GM19452 (cell line): ENCODE data around the gene FERMT1.

Source experiments
- ATAC-seq: cut with Tn5 transposase; IDR thresholded peaks from one replicate; pipeline ENCODE4 v1.9.1; 2021; ENCODE audit not compliant: unreplicated experiment

Gene FERMT1, protein sequence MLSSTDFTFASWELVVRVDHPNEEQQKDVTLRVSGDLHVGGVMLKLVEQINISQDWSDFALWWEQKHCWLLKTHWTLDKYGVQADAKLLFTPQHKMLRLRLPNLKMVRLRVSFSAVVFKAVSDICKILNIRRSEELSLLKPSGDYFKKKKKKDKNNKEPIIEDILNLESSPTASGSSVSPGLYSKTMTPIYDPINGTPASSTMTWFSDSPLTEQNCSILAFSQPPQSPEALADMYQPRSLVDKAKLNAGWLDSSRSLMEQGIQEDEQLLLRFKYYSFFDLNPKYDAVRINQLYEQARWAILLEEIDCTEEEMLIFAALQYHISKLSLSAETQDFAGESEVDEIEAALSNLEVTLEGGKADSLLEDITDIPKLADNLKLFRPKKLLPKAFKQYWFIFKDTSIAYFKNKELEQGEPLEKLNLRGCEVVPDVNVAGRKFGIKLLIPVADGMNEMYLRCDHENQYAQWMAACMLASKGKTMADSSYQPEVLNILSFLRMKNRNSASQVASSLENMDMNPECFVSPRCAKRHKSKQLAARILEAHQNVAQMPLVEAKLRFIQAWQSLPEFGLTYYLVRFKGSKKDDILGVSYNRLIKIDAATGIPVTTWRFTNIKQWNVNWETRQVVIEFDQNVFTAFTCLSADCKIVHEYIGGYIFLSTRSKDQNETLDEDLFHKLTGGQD

DNA sequence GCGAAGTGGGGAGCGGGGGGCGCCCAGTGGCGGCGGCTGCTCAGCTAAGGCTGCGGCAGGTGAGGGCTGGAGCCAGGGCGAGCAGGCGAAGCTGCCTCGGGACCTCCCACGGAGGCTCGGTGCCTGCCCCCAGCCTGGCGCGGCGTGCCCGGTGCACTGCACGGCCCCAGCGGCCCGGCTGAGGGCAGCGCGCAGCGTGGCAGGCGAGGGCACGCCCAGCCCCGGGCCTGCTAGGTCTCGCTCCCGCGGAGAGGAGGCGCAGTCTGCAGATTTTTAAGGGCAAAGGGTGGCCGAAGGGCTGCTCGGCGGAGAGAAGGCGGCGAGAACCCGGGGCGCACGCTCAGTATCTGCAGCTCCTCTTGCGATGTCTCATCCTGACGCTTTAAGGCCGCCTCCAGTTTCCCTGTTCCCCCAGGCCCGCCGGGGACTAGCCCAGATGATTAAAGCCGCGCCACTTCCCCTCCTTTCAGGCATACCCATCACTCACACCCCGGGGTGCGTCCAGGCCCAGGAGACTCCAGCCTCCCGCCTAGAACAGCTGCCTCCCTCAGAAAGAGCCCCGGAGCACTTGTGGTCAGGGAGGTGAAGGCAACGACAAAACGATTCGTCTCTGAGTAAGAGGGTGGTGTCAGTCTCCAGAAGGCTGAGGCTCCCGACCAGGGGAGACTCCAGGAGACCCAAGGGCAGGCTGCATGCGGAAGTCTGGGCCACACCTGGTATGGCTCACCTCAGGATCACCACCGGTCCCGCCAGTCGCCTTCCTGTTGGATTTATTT is at the start of gene FERMT1:
Gene FERMT1, minus strand, starts transcription at position 158 of the 776 bp plus-strand sequence. CDS start 3,476 bp downstream, outside the sequence.
- no peak for ATAC-seq

DNA sequence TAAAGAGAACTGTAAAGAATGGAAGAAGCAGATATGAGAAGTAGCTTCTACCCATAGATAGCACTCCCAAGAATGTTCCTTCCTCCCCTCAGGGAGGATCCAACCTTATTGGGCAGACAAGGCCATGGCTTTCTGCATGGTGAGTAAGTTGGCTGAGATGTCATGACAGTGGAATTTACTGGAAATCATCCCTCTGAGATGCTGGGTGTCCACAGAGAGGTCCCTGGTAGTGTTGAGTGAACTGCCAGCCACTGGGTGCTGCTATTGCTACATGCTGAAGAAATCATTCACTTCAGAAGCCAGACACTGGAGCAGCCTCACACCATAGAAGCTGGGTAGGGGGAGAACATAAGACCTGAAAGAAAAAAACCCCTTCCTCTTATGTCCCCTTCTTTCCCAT is 46.4 kb upstream of the FERMT1 start:
- ATAC-seq: no peak

DNA sequence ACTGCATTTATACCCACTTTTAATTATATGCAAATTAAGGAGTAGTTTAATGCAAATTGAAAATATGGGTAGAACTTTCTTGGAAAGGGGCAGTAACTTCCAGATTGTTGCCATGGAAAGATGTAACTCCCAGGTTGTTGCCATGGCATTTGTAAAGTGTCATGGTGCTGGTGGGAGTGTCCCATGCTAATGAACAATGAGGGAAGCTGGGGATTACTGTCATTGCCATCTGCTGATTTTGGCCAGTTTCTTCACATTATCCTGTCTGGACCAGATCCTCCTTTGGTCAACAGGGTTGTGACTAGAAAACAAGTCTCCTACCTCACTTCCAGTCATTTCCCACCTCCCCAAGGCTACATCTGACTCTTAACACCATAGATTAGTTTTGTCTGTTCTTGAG is 45.4 kb upstream of the FERMT1 start:
- no peak for ATAC-seq

DNA sequence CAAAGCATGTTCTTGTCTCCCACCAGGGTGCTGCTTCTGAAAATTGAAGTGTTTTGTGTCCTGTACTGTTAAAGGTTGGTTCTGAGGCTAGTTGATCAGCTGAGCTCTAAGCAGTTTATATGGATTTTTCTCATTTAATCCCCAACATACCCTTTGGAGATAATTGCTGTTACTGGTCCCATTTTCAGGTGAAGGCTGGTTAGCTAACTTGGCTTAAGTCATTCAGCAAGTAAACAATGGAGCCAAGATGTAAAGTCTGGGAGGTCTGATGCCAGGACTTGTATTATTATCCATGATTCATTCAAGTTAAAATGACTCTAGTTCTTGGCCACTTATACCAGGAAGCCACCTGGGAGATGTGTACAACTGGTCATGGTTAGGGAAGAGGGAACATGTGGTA is 42.5 kb upstream of the FERMT1 start:
- no peak for ATAC-seq

DNA sequence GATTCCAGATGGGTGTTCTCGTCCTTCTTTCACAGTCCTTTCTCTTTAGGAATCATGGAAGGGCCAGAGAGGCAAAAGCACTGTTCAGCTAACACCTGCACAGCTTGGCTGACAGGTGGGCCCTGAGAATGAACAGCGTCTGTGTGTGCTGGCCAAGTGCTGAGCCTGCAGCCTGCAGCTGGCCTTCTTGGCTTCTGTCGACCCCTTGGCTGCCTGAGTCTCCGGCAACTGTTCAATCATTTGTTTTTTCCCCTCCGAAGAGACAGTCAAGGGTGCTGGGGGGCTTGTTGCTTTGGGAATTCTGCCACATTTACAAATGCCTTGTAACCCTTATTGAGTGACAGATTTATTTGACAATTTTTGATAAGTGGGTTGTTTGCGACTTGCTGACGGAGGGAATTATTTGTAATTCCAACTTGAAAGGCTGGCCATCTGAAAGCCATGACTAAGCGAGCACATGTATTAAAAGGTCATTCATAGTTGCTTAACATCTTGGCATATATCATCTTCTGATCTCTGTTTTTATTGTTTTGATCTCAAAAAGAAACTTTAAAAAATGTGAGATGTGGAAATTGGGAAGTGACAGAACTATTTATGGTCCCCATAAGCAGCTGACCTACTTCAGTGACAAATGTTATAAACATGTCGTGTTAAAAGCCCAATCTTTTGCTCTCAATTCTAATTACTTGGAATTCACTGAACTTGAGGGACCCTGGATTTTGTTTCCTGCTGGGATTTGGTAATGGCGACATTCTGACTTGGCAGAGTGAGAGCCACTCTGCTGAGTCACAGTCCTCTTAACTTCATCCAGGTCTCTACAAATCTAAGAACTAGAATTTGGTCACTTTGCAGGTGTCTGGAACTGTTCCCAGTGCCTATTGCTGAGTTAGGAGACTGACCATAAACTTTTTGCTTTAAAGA is 41.9 kb upstream of the FERMT1 start:
- ATAC-seq: no peak

DNA sequence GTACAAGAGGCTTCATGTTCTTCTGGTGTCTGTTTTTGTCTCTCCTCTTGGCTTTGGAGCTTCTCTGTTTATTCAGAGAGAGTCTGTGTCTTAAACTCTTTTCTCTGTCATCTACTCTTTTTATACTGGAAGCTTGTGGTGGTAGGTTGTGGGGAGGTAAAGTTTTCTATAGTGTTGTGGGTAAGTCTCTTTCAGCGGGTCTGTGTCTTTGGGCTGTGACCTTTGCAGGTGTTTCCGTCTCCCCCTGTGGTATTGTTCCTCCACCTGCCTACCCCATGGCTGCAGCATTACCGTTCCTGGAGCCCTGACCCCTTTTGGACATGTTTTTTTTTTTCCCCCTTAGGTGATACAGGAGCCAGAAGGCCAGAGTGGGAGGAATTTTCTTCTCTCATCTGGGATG is 37.9 kb upstream of the FERMT1 start:
- no peak for ATAC-seq

DNA sequence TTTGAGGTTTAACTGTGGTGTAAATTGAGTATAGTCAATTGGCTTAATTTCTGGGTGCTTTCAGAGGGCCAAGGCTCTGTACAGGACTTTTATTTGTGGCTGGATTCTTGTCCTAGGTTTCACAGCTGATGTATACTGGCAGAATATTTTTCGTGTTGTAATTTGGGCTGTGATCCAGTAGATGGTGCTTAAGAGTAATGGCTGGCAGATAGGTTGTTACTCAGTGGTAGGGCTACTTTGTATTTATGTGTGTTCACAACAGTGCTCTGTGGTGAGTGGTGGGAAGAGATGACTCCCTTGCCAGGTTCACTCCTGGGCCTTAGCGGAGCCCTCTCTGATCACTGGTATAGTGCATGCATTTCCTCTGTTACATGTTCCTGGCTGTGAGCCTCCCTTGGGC is 34.5 kb upstream of the FERMT1 start:
- ATAC-seq: no peak

DNA sequence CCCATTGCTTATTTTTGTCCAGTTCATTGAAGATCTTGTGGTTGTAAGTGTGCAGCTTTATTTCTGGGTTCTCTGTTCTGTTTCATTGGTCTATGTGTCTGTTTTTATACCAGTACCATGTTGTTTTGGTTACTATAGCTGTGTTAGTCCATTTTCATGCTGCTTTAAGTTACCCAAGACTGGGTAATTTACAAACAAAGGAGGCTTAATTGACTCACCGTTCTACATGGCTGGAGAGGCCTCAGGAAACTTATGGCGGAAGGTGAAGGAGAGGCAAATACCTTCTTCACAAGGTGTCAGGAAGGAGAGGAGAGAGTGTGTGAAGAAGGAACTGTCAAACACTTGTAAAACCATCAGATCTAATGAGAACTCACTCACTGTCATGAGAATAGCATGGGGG is 29.9 kb upstream of the FERMT1 start:
- ATAC-seq: no peak

DNA sequence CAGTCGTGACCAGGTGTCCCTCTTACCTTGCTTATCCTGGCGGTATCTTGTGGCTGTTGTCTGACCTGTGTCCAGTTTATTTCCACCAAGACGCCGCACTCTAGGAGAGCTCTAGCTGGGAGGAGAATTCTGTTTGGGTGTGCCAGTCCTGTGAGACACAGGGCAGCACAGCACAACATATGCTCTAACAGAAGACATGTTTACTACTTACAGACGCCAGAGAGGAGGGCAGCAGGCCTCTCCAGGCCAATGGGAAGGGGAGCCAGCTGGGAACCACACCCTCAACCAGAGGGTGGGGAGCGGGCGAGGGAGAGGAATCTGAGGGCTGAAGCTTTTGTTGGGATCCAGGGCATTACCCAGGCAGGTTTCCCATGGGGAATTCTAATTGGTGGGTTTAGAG is 25.2 kb upstream of the FERMT1 start:
- ATAC-seq: no peak

DNA sequence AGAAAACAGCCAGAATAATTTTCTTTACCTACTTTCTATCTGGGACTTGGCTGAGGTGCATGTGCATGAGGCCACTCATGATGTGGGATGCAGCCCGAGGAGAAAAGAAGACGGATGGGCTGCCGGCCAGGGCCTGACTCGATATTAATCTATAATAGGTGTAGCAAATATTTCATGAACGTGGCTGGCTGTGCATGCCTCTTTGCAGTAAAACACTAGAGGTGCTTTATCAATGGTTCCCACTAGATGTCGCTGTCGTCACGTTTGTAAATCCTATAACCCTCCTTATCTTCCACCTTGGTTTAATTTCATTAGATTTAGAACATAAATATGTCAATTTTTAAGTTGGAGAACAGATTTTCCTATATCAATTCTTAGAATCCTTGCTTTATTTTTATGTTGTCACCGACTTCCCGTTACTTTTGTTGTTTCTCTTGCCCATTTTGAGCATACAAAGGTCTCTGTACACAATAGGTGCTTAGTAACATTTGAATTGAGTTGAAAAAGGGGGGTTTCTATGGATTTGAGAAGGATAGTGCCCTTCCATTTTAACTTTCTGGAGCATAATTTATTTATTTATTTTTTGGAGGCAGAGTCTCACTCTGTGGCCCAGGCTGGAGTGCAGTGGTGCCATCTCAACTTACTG is 19.6 kb upstream of the FERMT1 start:
- no peak for ATAC-seq

DNA sequence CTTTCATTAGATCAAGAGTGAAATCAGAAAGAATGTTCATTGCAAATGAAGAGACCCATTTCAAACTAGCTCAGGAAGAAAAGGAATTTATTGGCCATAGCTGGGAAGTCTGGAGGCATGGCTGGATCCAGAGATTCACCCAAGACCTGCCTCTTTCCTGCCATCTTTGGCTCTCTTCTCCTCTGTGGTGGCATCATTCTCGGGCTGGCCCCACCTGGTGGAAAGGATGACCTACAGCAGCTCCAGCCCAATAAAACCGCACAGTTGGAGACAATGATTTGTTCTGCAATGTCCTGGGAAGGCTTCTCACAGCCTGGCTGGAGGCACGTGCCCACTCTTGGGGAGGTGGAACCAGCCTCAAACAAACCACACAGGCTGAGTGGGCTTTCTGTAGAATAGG is 18.1 kb upstream of the FERMT1 start:
- no peak for ATAC-seq

DNA sequence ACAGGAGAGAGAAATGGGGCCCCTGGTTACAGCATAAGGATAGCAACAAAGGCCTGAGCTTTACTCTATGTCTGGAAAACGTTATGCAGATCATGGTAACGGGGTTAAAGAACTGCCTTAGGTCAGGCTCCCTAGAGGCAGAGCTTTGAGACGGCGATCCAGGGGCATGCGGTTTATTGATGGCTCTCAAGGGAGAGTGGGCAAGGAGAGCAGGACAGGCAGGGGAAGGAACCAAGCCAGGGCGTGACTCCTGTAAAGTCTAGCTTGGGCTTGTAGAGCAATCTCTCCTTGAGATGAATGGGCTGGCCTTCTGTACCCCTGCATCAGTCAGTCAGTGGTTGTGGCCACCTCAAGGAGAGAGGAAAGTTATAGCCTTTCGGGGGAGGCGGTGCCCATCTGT is 12.5 kb upstream of the FERMT1 start:
- no peak for ATAC-seq

DNA sequence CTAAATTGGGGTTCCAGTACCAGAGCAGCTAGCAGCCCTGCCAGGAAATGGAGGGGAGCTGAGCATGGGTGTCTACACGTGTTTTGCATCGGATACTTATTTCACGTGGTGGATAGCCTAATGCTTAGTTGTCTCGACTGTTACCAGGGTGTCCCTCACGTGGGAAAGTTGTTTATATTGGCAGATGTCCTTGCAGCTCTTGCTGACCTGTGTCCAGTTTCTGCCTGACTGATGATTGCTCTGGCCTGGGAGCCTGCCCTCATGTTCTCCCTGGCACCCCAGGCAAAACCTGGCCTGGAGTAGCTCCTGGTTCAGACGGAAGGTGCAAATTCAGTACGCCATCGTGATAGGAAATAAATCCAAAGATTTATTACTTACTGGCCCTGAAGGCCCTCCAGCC is 11.8 kb upstream of the FERMT1 start:
- no peak for ATAC-seq

DNA sequence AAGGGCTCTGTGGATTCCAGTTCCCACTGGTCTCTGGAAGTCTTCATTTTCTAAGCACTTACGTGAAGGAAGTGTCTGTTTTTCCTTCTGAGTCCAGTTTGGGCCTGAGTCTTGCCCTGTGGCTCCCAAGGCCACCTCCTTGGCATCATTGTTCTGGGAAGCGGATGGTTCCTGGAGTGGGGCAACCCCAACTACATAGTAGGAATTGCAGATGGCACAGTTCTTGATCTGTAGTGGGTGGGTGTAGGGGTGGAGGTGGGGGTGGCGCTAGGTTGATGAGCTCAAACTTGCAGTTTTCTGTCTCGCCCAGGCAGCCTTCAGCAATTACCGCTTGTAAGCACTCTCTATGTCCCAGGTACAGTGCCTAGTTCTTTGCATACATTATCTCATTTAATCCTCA is 7.2 kb upstream of the FERMT1 start:
- no peak for ATAC-seq

DNA sequence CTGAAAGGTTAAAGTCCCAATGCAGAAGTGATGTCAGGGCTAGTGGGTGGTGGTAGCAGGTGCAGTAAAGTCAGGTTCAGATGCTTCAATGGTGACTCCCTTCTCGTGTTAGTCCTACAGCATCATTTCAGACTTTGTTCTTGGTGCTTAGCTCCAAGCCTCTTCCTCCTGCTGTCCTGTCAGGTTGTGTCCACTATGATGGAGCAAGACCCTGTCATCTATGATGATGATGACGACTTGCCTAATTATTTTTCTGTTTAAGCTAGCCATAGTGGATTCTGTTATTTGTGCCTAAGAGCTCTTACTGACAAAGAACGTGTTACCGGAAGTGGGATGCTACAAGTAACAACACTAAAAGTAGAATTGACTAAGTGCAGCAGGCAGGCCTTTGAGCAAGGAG is 5.0 kb upstream of the FERMT1 start:
- no peak for ATAC-seq

DNA sequence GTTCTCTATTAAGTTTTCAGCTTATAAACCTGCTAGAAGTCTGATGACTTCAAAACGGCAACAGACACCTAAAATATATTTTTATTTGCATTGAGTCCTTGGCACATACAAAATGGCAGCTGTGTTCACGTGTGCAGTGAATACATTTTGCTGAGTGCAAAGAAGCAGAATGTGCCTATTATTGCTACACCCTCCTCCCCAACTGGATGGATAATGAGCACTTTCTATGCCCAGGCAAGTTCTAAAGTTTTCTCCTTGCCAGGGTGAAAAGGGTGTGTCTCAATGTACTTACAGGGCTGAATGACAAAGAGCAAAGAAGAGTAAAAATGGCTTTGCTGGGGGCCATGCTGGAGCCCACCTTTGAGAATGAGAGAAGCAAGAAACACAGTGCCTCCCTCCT is 4.0 kb upstream of the FERMT1 start:
- no peak for ATAC-seq

DNA sequence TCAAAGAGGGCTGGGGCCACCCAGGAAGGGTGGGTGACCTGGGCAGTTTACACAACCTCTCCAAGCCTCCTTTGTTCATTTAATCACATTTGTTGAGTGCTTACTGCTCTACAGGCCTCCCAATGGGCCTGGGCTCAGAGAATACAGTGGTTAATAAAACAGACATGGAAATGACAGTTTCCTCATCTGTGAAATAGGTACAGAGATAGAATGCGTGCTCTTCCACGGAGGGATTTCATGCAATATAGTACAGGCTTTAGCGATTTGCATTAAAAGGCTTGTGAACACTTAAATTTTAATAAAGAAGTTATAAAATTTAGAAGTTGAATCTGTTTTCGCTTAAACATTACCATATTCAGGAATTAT is 802 bp upstream of the FERMT1 start:
- no peak for ATAC-seq

DNA sequence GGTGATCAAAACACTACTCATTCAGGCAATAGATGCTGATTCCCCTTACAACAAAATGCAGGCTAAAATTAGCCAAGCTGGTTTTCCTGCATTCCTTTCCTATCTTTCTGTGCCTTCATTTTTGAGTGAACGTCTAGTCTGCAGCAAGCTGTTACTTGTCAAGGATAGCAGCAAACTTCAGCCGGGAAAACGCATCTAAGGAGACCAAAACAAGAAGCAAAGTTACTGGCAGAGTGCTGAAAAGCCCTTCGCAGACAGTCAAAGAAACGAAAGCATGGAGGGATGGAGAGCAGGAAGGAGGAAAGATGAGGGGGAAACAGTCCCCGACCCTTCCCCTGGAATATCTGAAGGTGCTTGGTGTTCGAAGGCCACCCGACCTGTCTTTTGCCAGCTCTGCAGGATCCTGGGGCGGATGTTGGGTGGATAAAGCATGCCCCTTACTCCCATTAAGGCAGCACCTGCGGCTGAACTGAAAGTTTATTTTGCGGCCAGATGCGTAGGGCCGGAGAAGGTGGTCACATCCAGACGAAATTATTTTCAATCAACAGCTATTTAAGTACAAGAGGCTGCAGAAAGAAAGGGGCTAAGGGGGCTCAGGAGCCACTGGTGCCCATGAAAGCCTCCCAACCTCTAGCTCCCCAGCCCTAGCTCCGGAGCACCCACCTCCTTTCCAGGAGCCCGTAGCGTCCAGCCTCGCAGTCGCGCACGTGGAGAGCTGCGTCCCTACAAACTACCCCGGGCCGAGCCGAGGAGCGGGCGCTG is 538 bp downstream of the FERMT1 start:
- no peak for ATAC-seq

DNA sequence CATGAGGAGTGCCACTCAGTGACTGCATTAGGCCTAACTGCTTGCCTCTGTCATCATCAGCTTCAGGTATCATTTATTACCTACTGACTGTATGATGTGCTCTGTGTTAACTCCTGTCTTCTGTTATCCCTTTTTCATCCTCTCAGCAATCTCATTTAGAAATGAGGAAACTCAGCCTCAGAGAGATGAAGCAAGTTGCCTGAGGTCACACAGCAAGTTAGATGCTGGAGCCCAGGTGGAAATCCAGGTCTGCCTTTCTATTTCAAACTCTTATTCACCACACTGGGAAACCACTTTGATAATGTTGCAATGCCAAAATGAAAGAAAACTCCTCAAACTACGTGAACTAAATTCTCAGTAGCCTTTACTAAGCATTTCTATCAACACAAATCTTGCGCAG is 1.3 kb downstream of the FERMT1 start:
- no peak for ATAC-seq
